PC-3 (cell line): ENCODE data around the gene C1QL3. TPM values are rescaled to one million over a fixed set of nuclear protein-coding genes. Genes with fewer than 3 reads are reported as not detected.

Experiments
- ATAC-seq: fragments of 200-7000 bp; cut with Tn5 transposase; 2 replicates; pipeline ENCODE4 v1.9.1; 2020; ENCODE audit warnings: mild to moderate bottlenecking, moderate library complexity
- BruUV-seq: library from RNA; stranded (reverse); fragments of 400-500 nt; replicated peaks from 2 replicates; lab custom pipeline; 2021; lab: Mats Ljungman, UMichigan
- CTCF ChIA-PET: fragments of 300-600 bp; sonication (Branson Sonifier 250); formaldehyde crosslinking; loops from one replicate; lab custom pipeline; 2022; ENCODE audit warnings: antibody characterized with exemption; lab: Charles Lee
- POLR2A ChIA-PET: fragments of 300-600 bp; sonication (Branson Sonifier 250); formaldehyde crosslinking; loops from one replicate; lab custom pipeline; 2022; ENCODE audit warnings: antibody characterized with exemption; ENCODE audit not compliant: unreplicated experiment; lab: Charles Lee
- DNase-seq: peaks from one replicate; pipeline ENCODE4 v3.0.0-alpha.2; 2015
- H2AFZ ChIP-seq: fragments of 300-600 bp; sonication (generic); 2 replicates; pipeline ENCODE4 v1.6.0; 2016; ENCODE audit warnings: antibody characterized with exemption, low read length
- H3F3A ChIP-seq: fragments of 300-600 bp; sonication (generic); one replicate; pipeline ENCODE4 v1.6.0; 2017; ENCODE audit warnings: antibody characterized with exemption, low read length, control low read depth, mild to moderate bottlenecking; ENCODE audit not compliant: unreplicated experiment
- H3K27ac ChIP-seq: fragments of 300-600 bp; sonication (generic); 2 replicates; pipeline ENCODE4 v1.5.1; 2016; ENCODE audit warnings: mild to moderate bottlenecking, low read length
- H3K27me3 ChIP-seq: fragments of 300-600 bp; sonication (generic); 2 replicates; pipeline ENCODE4 v1.6.1; 2016; ENCODE audit warnings: low read length, mixed read lengths
- H3K36me3 ChIP-seq: fragments of 300-600 bp; sonication (generic); 2 replicates; pipeline ENCODE4 v1.6.1; 2016; ENCODE audit warnings: low read depth, mixed run types, low read length, mixed read lengths
- H3K4me1 ChIP-seq: fragments of 300-600 bp; sonication (generic); 2 replicates; pipeline ENCODE4 v1.5.1; 2016; ENCODE audit warnings: low read length; ENCODE audit not compliant: insufficient read depth
- H3K4me2 ChIP-seq: fragments of 300-600 bp; sonication (generic); 2 replicates; pipeline ENCODE4 v1.6.0; 2016; ENCODE audit warnings: low read length
- H3K4me3 ChIP-seq: fragments of 300-600 bp; sonication (generic); 2 replicates; pipeline ENCODE4 v1.5.1; 2016; ENCODE audit warnings: mild to moderate bottlenecking, low read length, mixed read lengths
- H3K79me2 ChIP-seq: fragments of 300-600 bp; sonication (generic); 2 replicates; pipeline ENCODE4 v1.6.1; 2017; ENCODE audit warnings: low read length, mixed read lengths
- H3K9ac ChIP-seq: fragments of 300-600 bp; sonication (generic); 2 replicates; pipeline ENCODE4 v1.6.0; 2016; ENCODE audit warnings: mild to moderate bottlenecking, low read length
- H3K9me2 ChIP-seq: fragments of 300-600 bp; sonication (generic); replicated peaks from 2 replicates; pipeline ENCODE4 v1.6.1; 2016; ENCODE audit warnings: mixed run types, low read length, mixed read lengths
- H3K9me3 ChIP-seq: fragments of 300-600 bp; sonication (generic); 2 replicates; pipeline ENCODE4 v1.6.1; 2016; ENCODE audit warnings: low read length, mixed read lengths
- H4K20me1 ChIP-seq: fragments of 300-600 bp; sonication (generic); 2 replicates; pipeline ENCODE4 v1.6.1; 2016; ENCODE audit warnings: low read length, mixed read lengths
- EZH2 ChIP-seq: fragments of 300-600 bp; sonication (generic); IDR thresholded peaks from one replicate; pipeline ENCODE4 v1.6.1; 2017; ENCODE audit warnings: antibody characterized with exemption, mild to moderate bottlenecking, low read length; ENCODE audit not compliant: unreplicated experiment
- EZH2phosphoT487 ChIP-seq: fragments of 300-600 bp; sonication (generic); IDR thresholded peaks from 2 replicates; pipeline ENCODE4 v1.6.1; 2018; ENCODE audit warnings: mild to moderate bottlenecking, antibody characterized with exemption, low read length, borderline replicate concordance
- intact Hi-C: fragments of 100-400 bp; cut with micrococcal nuclease; formaldehyde crosslinking; loops from 2 replicates; pipeline ENCODE4 v1.9.0; 2023
- total RNA-seq: library from RNA; depleted of rRNA; stranded (reverse); fragments of >200 nt; gene quantifications from 2 replicates; pipeline ENCODE4 v1.2.3, GENCODE V29; 2014
- TF ChIP-seq, protein P1 (sequence below): fragments of 300-600 bp; sonication (generic); conservative IDR thresholded peaks from 2 replicates; pipeline ENCODE4 v1.5.1; 2017; ENCODE audit warnings: antibody characterized with exemption, low read depth, mild to moderate bottlenecking, low read length

Gene C1QL3
- total RNA-seq, 1 experiment from 2014 or later: not detected

DNA sequence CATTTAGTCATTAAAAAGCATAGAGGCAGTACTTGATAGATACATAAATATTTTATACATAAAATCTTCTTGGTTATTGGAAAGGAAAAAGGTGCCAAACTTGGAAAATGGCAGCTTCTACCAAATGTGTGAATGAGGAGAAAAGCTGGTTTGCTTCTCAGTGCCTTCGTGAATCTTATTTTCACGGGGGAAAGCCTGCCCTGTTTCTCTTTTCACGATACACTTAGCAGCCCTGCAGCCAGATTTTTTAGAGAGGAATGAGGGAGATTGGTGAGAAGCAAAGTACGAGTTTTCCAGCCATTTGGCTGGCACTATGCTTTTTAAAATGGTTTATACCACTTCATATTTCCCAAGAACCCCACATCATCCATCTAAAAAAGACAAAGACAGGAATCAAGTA is 22.9 kb upstream of the C1QL3 start:
- intact Hi-C loops: loop anchor here (10.0 kb wide), 1 partner anchor 230 kb away; no protein-coding TSS in a partner anchor
- POLR2A ChIA-PET: no interaction called here
- no peak for TF ChIP-seq EZH2phosphoT487
- TF ChIP-seq, protein P1, sequence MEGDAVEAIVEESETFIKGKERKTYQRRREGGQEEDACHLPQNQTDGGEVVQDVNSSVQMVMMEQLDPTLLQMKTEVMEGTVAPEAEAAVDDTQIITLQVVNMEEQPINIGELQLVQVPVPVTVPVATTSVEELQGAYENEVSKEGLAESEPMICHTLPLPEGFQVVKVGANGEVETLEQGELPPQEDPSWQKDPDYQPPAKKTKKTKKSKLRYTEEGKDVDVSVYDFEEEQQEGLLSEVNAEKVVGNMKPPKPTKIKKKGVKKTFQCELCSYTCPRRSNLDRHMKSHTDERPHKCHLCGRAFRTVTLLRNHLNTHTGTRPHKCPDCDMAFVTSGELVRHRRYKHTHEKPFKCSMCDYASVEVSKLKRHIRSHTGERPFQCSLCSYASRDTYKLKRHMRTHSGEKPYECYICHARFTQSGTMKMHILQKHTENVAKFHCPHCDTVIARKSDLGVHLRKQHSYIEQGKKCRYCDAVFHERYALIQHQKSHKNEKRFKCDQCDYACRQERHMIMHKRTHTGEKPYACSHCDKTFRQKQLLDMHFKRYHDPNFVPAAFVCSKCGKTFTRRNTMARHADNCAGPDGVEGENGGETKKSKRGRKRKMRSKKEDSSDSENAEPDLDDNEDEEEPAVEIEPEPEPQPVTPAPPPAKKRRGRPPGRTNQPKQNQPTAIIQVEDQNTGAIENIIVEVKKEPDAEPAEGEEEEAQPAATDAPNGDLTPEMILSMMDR: no peak
- TF ChIP-seq EZH2: no peak

DNA sequence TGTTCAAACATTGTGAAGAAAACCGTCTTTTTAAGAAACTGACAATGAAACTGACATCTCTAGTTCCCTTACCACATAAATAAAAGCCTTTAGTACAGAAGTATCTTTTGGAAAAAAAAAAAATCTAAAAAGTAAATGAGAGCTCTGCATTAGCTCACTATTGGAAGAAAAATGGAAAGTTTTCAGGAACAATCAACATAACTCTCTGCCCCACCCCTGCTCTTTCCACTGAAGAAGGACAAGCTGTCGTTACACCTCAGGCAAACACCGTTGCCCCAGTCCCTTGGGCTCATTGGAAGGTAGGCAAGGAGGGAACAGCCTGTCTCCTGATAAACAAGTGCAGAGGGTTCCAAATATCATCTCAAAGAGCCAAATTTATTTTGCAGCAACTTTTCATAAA is 22.4 kb upstream of the C1QL3 start:
- TF ChIP-seq EZH2 (no peak), EZH2phosphoT487 (no peak)
- TF ChIP-seq, protein P1: no peak
- BruUV-seq: no TSS peak
- no peak for DNase-seq
- POLR2A ChIA-PET: no interaction called here
- Histone ChIP-seq H3K9me2 (no peaks in the 10 kb centered on the region), H3K27me3 (no peaks in the 10 kb centered on the region), H3K36me3 (no peaks in the 10 kb centered on the region), H3K9ac (no peak overlapping the region), H3K4me3 (no peak overlapping the region), H3K79me2 (no peaks in the 10 kb centered on the region), H3F3A (no peaks in the 10 kb centered on the region), H3K9me3 (no peaks in the 10 kb centered on the region), H3K27ac (no peak overlapping the region), H2AFZ (no peak overlapping the region), H3K4me1 (no peaks in the 10 kb centered on the region), H3K4me2 (no peak overlapping the region), H4K20me1 (no peaks in the 10 kb centered on the region)
- no peak for ATAC-seq
- CTCF ChIA-PET: no interaction called here
- intact Hi-C loops: loop anchor here (10.0 kb wide), 1 partner anchor 229 kb away; no protein-coding TSS in a partner anchor

More for the DNA sequence above, 22.9 kb upstream of the C1QL3 start:
- no TSS peak for BruUV-seq
- Histone ChIP-seq H4K20me1 (no peaks in the 10 kb centered on the region), H3K36me3 (no peaks in the 10 kb centered on the region), H3K9me3 (no peaks in the 10 kb centered on the region), H2AFZ (no peak overlapping the region), H3K4me1 (no peaks in the 10 kb centered on the region), H3K27me3 (no peaks in the 10 kb centered on the region), H3K27ac (no peak overlapping the region), H3F3A (no peaks in the 10 kb centered on the region), H3K79me2 (no peaks in the 10 kb centered on the region), H3K4me3 (no peak overlapping the region), H3K9ac (no peak overlapping the region), H3K9me2 (no peaks in the 10 kb centered on the region), H3K4me2 (no peak overlapping the region)
- no peak for ATAC-seq
- CTCF ChIA-PET: no interaction called here
- DNase-seq: no peak

DNA sequence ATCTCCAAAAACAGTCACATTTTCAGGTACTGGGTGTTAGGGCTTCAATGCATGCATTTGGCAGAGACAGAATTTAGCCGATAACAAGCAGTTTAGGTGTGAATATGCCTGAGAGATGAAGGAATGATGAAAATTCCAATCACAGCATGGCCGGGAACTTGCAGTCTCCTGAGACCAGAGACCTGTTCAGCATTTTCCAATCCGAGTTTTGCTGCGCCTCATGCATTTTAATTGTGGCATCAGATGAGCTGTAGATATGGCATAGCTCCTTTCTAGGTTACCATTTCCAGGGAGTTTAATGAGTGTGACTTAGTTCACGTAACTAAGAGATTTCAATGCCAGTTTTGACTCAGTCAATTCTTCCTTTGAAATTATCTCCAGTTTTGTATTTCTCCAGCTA is 14.5 kb upstream of the C1QL3 start:
- DNase-seq (no peak), ATAC-seq (no peak)
- Histone ChIP-seq H3K79me2 (no peaks in the 10 kb centered on the region), H3K9ac (no peak overlapping the region), H3K9me3 (no peaks in the 10 kb centered on the region), H3K4me3 (no peak overlapping the region), H3K27me3 (no peaks in the 10 kb centered on the region), H3K36me3 (no peaks in the 10 kb centered on the region), H3K4me1 (no peaks in the 10 kb centered on the region), H3K4me2 (no peak overlapping the region), H3F3A (no peaks in the 10 kb centered on the region), H2AFZ (no peak overlapping the region), H3K9me2 (no peaks in the 10 kb centered on the region), H4K20me1 (no peaks in the 10 kb centered on the region), H3K27ac (no peak overlapping the region)
- intact Hi-C loops: no loop called here
- no TSS peak for BruUV-seq
- CTCF ChIA-PET: no interaction called here
- POLR2A ChIA-PET: no interaction called here
- TF ChIP-seq EZH2phosphoT487 (no peak), EZH2 (no peak)
- TF ChIP-seq, protein P1: no peak
